ENCODE data around the gene RGS12. TPM values are rescaled to one million over a fixed set of nuclear protein-coding genes. Genes with fewer than 3 reads are reported as not detected.

RGS12 gene
- total RNA-seq, 1 donor from 2014 or later: 59.5 TPM

DNA sequence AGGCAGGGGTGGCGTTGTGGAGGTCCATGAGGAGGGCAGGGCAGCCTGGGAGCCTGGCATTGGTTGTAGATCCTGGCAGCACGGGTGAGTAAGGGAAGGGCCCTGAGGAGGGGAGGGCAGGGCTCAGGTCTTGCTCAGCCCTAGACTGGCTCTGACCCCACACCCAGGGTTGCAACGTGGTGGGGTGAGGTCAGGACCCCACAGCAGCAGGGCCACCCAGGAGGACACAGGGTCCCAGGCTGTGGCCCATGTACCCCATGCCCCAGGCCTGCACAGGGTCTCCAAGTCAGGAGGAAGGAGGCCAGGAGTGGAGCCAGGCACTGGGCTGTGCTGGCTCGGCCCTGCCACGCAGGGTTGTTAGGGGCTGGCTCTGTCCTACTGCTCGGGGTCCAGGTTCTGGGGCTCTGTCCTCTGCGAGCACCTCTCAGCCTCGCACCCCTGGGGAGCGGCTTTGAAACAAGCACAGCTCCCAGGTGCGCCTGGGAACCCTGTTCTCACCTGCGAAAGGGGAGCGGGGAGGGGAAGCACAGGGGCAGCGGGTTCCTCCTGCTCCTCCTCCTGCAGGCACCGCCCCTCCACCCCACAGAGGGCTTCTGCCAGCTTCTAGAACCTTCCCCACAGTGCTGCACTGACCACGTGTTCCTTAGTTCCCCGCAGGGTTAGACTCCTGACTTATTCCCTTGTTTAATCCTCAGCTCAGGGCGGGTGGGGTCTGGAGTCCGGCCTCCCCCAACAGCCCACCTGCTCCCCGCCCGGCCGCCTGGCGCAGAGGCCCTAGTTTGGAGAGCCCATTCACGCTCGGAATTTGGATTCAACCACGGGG is 23.5 kb upstream of the RGS12 start:
- ATAC-seq (peak; percentile 19 to 39), DNase-seq (no peak)
- Histone ChIP-seq H3K27me3 (ENCODE audit: low read depth) (no peaks in the 10 kb centered on the region), H3K9me3 (no peaks in the 10 kb centered on the region), H3K36me3 (no peaks in the 10 kb centered on the region), H3K4me3 (no peak overlapping the region), H3K27ac (no peak overlapping the region), H3K4me1 (no peaks in the 10 kb centered on the region)
- TF ChIP-seq CTCF (IDR thresholded peaks at IDR 0.05): no peak
- intact Hi-C loops (cut with DNase I): no loop called here

- Histone ChIP-seq H3K4me3 (no peak overlapping the region), H3K27ac (no peak overlapping the region), H3K36me3 (no peaks in the 10 kb centered on the region), H3K27me3 (ENCODE audit: low read depth) (no peaks in the 10 kb centered on the region), H3K9me3 (no peaks in the 10 kb centered on the region), H3K4me1 (no peaks in the 10 kb centered on the region)
- peak; percentile 18 to 49 for ATAC-seq
- intact Hi-C loops (cut with DNase I): no loop called here
- TF ChIP-seq CTCF (IDR thresholded peaks at IDR 0.05): no peak
- no peak for DNase-seq
Measured at GRCh38 chr4:3269991-3270611, 22.7 kb upstream of the RGS12 start.

DNA sequence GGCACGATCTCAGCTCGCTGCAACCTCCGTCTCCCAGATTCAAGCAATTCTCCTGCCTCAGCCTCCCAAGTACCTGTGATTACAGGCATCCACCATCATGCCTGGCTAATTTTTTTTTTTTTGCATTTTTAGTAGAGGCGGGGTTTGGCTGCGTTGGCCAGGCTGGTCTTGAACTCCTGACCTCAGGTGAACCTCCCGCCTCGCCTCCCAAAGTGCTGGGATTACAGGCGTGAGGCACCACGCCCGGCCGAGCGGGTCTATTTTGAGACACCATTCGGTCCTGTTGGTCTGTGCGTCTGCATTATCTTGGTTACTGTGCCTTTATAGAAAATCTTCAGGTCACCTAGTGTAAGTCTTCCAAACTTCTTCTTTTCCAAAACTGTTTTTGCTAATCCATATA is 21.7 kb upstream of the RGS12 start:
- no peak for TF ChIP-seq CTCF (IDR thresholded peaks at IDR 0.05)
- H3K27ac ChIP-seq: no peak overlapping the region
- no peaks in the 10 kb centered on the region for H3K36me3 ChIP-seq
- DNase-seq (no peak), ATAC-seq (no peak)
- H3K4me3 ChIP-seq: no peak overlapping the region
- no peaks in the 10 kb centered on the region for H3K27me3 ChIP-seq (ENCODE audit: low read depth)
- intact Hi-C loops (cut with DNase I): no loop called here
- H3K4me1 ChIP-seq: no peaks in the 10 kb centered on the region
- no peaks in the 10 kb centered on the region for H3K9me3 ChIP-seq

GRCh38 chr4:3276986-3277385 is 15.8 kb upstream of the RGS12 start:
- H3K4me3 ChIP-seq: no peak overlapping the region
- no peaks in the 10 kb centered on the region for H3K36me3 ChIP-seq
- DNase-seq: no peak
- no peaks in the 10 kb centered on the region for H3K9me3 ChIP-seq
- no peak overlapping the region for H3K27ac ChIP-seq
- no peak for ATAC-seq
- no peak for TF ChIP-seq CTCF (IDR thresholded peaks at IDR 0.05)
- intact Hi-C loops (cut with DNase I): no loop called here
- no peaks in the 10 kb centered on the region for H3K27me3 ChIP-seq (ENCODE audit: low read depth)
- no peaks in the 10 kb centered on the region for H3K4me1 ChIP-seq

- no peaks in the 10 kb centered on the region for H3K4me1 ChIP-seq
- intact Hi-C loops (cut with DNase I): no loop called here
- H3K4me3 ChIP-seq: no peak overlapping the region
- no peaks in the 10 kb centered on the region for H3K9me3 ChIP-seq
- H3K27ac ChIP-seq: no peak overlapping the region
- TF ChIP-seq CTCF (IDR thresholded peaks at IDR 0.05): no peak
- ATAC-seq (no peak), DNase-seq (no peak)
- no peaks in the 10 kb centered on the region for H3K27me3 ChIP-seq (ENCODE audit: low read depth)
- no peaks in the 10 kb centered on the region for H3K36me3 ChIP-seq
Measured at GRCh38 chr4:3280466-3280865, 12.4 kb upstream of the RGS12 start.
